Ascending aorta (tissue), 2 donors: ENCODE results near the gene USP3. TPM values are rescaled to one million over a fixed set of nuclear protein-coding genes. Genes with fewer than 3 reads are reported as not detected.

ENCODE experiments used
- DNase-seq, 2 donors: peaks; one replicate each; pipeline ENCODE4 v3.0.0-alpha.2; 2019; ENCODE audit warnings: low spot score in 2 of 2
- H3K27ac ChIP-seq, 2 donors: fragments of 200-600 bp; sonication (generic); one replicate each; pipeline ENCODE4 v1.5.1; 2016 to 2017; ENCODE audit warnings: mild to moderate bottlenecking in 1 of 2
- H3K27me3 ChIP-seq: fragments of 200-600 bp; sonication (generic); one replicate; pipeline ENCODE4 v1.5.1; 2017
- H3K36me3 ChIP-seq, 2 donors: fragments of 200-600 bp; sonication (generic); one replicate each; pipeline ENCODE4 v1.5.1; 2016
- H3K4me1 ChIP-seq, 2 donors: fragments of 200-600 bp; sonication (generic); one replicate each; pipeline ENCODE4 v1.5.1; 2016 to 2017; ENCODE audit warnings: mild to moderate bottlenecking in 1 of 2
- H3K4me3 ChIP-seq, 2 donors: fragments of 200-600 bp; sonication (generic); one replicate each; pipeline ENCODE4 v1.5.1; 2016 to 2017; ENCODE audit warnings: mild to moderate bottlenecking in 1 of 2
- H3K9me3 ChIP-seq, 2 donors: fragments of 200-600 bp; sonication (generic); one replicate each; pipeline ENCODE4 v1.5.1; 2016
- CTCF ChIP-seq, 3 experiments: fragments of 200-600 bp in 2 of 3; fragments of 450-650 bp in 1 of 3; sonication (generic) in 2 of 3; IDR thresholded peaks; one replicate each; pipeline ENCODE4 v1.5.1; 2016 to 2019; ENCODE audit warnings: antibody characterized with exemption in 3 of 3, mild to moderate bottlenecking in 1 of 3, moderate library complexity in 1 of 3
- intact Hi-C: fragments of 100-400 bp; cut with DNase I; formaldehyde crosslinking; loops from one replicate; pipeline ENCODE4 v1.15.1; 2023
- total RNA-seq: library from RNA; depleted of rRNA; stranded (reverse); fragments of >200 nt; gene quantifications from one replicate; pipeline ENCODE4 v1.1.0, GENCODE V29; 2016

The USP3 gene
- total RNA-seq, 1 donor from 2014 or later = 61.9 TPM

- Histone ChIP-seq H3K27ac (no peak overlapping the region), H3K27me3 (no peaks in the 10 kb centered on the region), H3K4me1 (peaks cover 0 to 6% of the 10 kb centered on the region in 2 donors), H3K36me3 (no peaks in the 10 kb centered on the region), H3K9me3 (no peaks in the 10 kb centered on the region), H3K4me3 (no peak overlapping the region)
- intact Hi-C loops = no loop called here
- DNase-seq = no peak
- no peak for TF ChIP-seq CTCF (IDR thresholded peaks at IDR 0.05)
These were observed 30.7 kb upstream of the USP3 start for GRCh38 chr15:63473749-63473998.

DNA sequence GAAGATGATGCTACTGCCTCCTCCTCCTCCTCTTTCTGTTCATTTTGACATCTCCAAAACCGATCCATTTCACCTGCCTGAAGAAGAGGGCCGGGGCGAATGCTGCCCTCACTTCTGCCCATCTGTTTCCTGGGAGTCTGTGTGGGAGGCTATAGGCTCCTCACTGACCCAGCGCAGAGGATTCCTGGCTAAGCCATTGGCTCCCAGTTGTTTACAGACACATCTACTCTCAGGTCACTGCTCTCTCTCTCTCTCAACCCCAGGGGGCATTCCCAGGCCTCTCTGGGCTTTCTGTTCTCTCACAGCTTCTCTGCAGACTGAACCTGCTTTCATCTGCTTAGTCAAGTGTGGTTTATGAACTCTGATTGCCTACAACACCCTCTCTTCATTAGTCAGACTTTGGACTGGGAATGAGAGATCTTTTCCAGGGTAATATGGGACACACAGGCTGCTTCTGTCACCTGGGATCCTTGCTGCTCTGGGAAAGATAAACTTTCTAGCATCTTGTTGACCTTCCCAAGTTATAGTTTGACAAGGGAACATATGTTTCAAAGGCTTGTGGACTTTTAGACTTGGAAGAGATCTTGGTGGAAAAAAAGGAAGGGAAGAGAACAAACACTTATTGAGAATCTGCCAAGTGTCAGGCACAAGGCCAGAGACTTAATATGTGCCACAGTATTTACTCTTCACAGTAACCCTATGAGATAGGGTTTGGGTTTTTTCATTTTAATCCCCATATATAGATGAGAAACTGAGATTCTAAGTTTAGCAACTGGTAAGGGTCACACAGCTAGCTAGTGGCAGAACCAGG, 30.2 kb upstream of the USP3 start:
- no peak overlapping the region for H3K27ac ChIP-seq
- intact Hi-C loops = no loop called here

DNA sequence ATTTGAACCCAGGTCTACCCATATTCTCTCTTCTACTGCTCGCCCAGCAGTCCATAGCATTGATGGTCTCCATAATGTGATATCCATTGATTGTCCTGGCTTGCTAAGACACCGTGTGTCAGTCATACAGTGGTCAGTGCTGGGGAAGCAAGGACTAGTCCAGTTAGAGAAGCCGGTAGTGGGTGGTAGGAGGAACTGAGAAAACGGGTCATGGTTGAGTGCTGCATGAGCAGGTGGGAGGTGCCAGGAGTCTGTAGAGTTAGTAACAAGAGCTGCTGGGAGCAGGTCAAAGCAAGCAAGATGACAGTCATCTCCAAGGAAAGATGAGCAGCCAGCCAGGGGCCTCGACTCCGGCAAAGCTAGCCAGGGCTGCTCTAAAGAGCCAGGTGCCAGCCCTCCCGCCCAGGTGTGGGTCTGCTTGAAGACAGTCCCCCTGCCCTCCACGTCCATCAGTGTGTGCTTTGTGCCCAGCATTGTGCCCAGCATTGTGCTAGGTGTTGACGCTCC, 29.5 kb upstream of the USP3 start:
- TF ChIP-seq CTCF (IDR thresholded peaks at IDR 0.05) = no peak
- Histone ChIP-seq H3K27me3 (no peaks in the 10 kb centered on the region), H3K36me3 (no peaks in the 10 kb centered on the region), H3K4me3 (no peak overlapping the region), H3K27ac (no peak overlapping the region), H3K9me3 (no peaks in the 10 kb centered on the region), H3K4me1 (peaks cover 0 to 6% of the 10 kb centered on the region in 2 donors)
- intact Hi-C loops = no loop called here
- DNase-seq = no peak

More for the DNA sequence above, 30.2 kb upstream of the USP3 start:
- H3K27me3 ChIP-seq = no peaks in the 10 kb centered on the region
- H3K4me3 ChIP-seq = no peak overlapping the region
- no peaks in the 10 kb centered on the region for H3K36me3 ChIP-seq
- peaks cover 0 to 6% of the 10 kb centered on the region in 2 donors for H3K4me1 ChIP-seq
- H3K9me3 ChIP-seq = no peaks in the 10 kb centered on the region
- no peak for TF ChIP-seq CTCF (IDR thresholded peaks at IDR 0.05)
- no peak for DNase-seq

GRCh38 chr15:63475707-63476106, 28.7 kb upstream of the USP3 start:
- intact Hi-C loops = no loop called here
- Histone ChIP-seq H3K36me3 (no peaks in the 10 kb centered on the region), H3K9me3 (no peaks in the 10 kb centered on the region), H3K27me3 (no peaks in the 10 kb centered on the region), H3K27ac (no peak overlapping the region), H3K4me1 (peaks cover 0 to 6% of the 10 kb centered on the region in 2 donors), H3K4me3 (no peak overlapping the region)
- no peak for TF ChIP-seq CTCF (IDR thresholded peaks at IDR 0.05)
- DNase-seq = no peak

DNA sequence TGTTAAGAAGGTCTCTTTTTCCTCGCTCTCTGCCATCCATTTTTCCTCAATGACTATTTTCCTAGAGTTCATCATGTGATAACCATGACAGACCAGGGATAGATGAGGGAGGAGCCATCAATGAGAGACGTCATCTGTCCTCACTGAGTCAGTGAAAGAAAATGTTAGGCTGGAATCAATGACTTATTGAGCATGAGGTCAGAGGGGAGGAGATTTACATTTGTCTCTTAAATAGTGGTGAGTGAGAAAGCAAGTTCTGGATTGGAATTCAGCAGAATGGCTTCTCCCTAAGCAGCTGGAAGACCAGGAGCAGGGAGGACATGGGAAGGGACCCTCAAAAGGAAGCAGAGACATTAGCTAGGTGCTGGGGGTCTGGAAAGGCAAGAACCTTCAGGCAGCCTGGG, 28.2 kb upstream of the USP3 start:
- Histone ChIP-seq H3K27ac (no peak overlapping the region), H3K36me3 (no peaks in the 10 kb centered on the region), H3K27me3 (no peaks in the 10 kb centered on the region), H3K9me3 (no peaks in the 10 kb centered on the region), H3K4me3 (no peak overlapping the region), H3K4me1 (peaks cover 0 to 6% of the 10 kb centered on the region in 2 donors)
- no peak for TF ChIP-seq CTCF (IDR thresholded peaks at IDR 0.05)
- no peak for DNase-seq
- intact Hi-C loops = no loop called here
